Amniotic stem cell (primary cell): ENCODE measurements around the gene PSME1.
A peak's percentile ranks its signal among the peaks of the same experiment; 100 is the strongest.
"Not testable (repeated sequence)": the region's sequence is repeated elsewhere in the genome, so short reads cannot be mapped to it uniquely, and the experiment has no call there.

Source experiments
- DNase-seq: peaks from one replicate; lab custom pipeline; 2025; lab: John Stamatoyannopoulos, UW

Gene PSME1

GRCh38 chr14:24105609-24106239 lies 30.3 kb upstream of the PSME1 start:
- not testable (repeated sequence) for DNase-seq

- no peak for DNase-seq
These were observed 29.2 kb upstream of the PSME1 start for GRCh38 chr14:24106672-24107271.

GRCh38 chr14:24108336-24108874 lies 27.6 kb upstream of the PSME1 start:
- no peak for DNase-seq

- no peak for DNase-seq
These were observed 25.9 kb upstream of the PSME1 start for GRCh38 chr14:24110060-24110459.

GRCh38 chr14:24110523-24110922 lies 25.5 kb upstream of the PSME1 start:
- DNase-seq = no peak

- no peak for DNase-seq
These were observed 22.6 kb upstream of the PSME1 start for GRCh38 chr14:24113379-24113800.

GRCh38 chr14:24113801-24114531 lies 22.0 kb upstream of the PSME1 start:
- peak; percentile 85 for DNase-seq

GRCh38 chr14:24114532-24115421 lies 21.2 kb upstream of the PSME1 start, which contains the start of the genes DCAF11 and NRL:
TSS of gene DCAF11 (plus strand) at chr14:24114777. CDS start at chr14:24115595, 818 bp downstream.
TSS of gene NRL (minus strand) at chr14:24114949. CDS start at chr14:24082848, 32,101 bp downstream.
- DNase-seq = peak; percentile 98

- no peak for DNase-seq
These were observed 20.4 kb upstream of the PSME1 start for GRCh38 chr14:24115422-24116127.

- no peak for DNase-seq
These were observed 19.7 kb upstream of the PSME1 start for GRCh38 chr14:24116128-24116814.

- DNase-seq = no peak
These were observed 18.8 kb upstream of the PSME1 start for GRCh38 chr14:24117179-24117578.

- DNase-seq = no peak
These were observed 16.3 kb upstream of the PSME1 start for GRCh38 chr14:24119691-24120090.

GRCh38 chr14:24121210-24121609 lies 14.8 kb upstream of the PSME1 start:
- no peak for DNase-seq

GRCh38 chr14:24122416-24122815 lies 13.6 kb upstream of the PSME1 start:
- no peak for DNase-seq

GRCh38 chr14:24122898-24123297 lies 13.1 kb upstream of the PSME1 start:
- no peak for DNase-seq

GRCh38 chr14:24123424-24124417 lies 12.3 kb upstream of the PSME1 start:
- no peak for DNase-seq

GRCh38 chr14:24126939-24127338 lies 9.1 kb upstream of the PSME1 start:
- no peak for DNase-seq

GRCh38 chr14:24127673-24128072 lies 8.3 kb upstream of the PSME1 start:
- DNase-seq = no peak

- DNase-seq = no peak
These were observed 6.5 kb upstream of the PSME1 start for GRCh38 chr14:24129410-24129998.
